Activated CD4-positive, alpha-beta T cell treated with anti-CD3 and anti-CD28 coated beads, Interleukin-2, amount 10 ng/mL, durations not matched to agents 24 days and 14 days (primary cell): ENCODE data around the gene GRID2. TPM values are rescaled to one million over a fixed set of nuclear protein-coding genes. Genes with fewer than 3 reads are reported as not detected.

Source experiments
- DNase-seq: peaks from one replicate; pipeline ENCODE4 v3.0.0; 2022
- H3K27ac Mint-ChIP-seq: one replicate; pipeline ENCODE4 v1.8.0; 2022; ENCODE audit warnings: mild to moderate bottlenecking, mixed read lengths
- H3K27me3 Mint-ChIP-seq: one replicate; pipeline ENCODE4 v1.8.0; 2022; ENCODE audit warnings: mixed read lengths
- H3K36me3 Mint-ChIP-seq: one replicate; pipeline ENCODE4 v1.8.0; 2022; ENCODE audit warnings: low read depth, mild to moderate bottlenecking, mixed read lengths
- H3K4me1 Mint-ChIP-seq: one replicate; pipeline ENCODE4 v1.8.0; 2021; ENCODE audit warnings: mixed read lengths
- H3K4me3 Mint-ChIP-seq: one replicate; pipeline ENCODE4 v1.8.0; 2022; ENCODE audit warnings: mild to moderate bottlenecking, moderate library complexity, mixed read lengths
- H3K9me3 Mint-ChIP-seq: one replicate; pipeline ENCODE4 v1.8.0; 2021; ENCODE audit warnings: mixed read lengths
- intact Hi-C: fragments of 100-400 bp; cut with micrococcal nuclease; formaldehyde crosslinking; loops from one replicate; pipeline ENCODE4 v1.15.1; 2023
- total RNA-seq: library from RNA; stranded (reverse); gene quantifications from 2 replicates; pipeline ENCODE4 v1.2.3, GENCODE V29; 2022

The GRID2 gene
- total RNA-seq, 1 donor from 2014 or later, result not detected

GRCh38 chr4:92830771-92831170, 527.0 kb downstream of the GRID2 start:
- DNase-seq, result no peak
- intact Hi-C loops, result no loop called here
- no peaks in the 10 kb centered on the region for H3K27me3 Mint-ChIP-seq
- H3K4me3 Mint-ChIP-seq, result no peak overlapping the region
- H3K27ac Mint-ChIP-seq, result no peak overlapping the region
- no peaks in the 10 kb centered on the region for H3K9me3 Mint-ChIP-seq
- H3K36me3 Mint-ChIP-seq, result no peaks in the 10 kb centered on the region
- H3K4me1 Mint-ChIP-seq, result no peaks in the 10 kb centered on the region

GRCh38 chr4:92840880-92841279, 537.1 kb downstream of the GRID2 start:
- intact Hi-C loops, result no loop called here
- no peaks in the 10 kb centered on the region for H3K4me1 Mint-ChIP-seq
- H3K27ac Mint-ChIP-seq, result no peak overlapping the region
- no peak overlapping the region for H3K4me3 Mint-ChIP-seq
- H3K9me3 Mint-ChIP-seq, result no peaks in the 10 kb centered on the region
- H3K36me3 Mint-ChIP-seq, result no peaks in the 10 kb centered on the region
- no peak for DNase-seq
- H3K27me3 Mint-ChIP-seq, result no peaks in the 10 kb centered on the region

GRCh38 chr4:92843784-92844183, 540.0 kb downstream of the GRID2 start:
- H3K27ac Mint-ChIP-seq, result no peak overlapping the region
- H3K4me3 Mint-ChIP-seq, result no peak overlapping the region
- H3K27me3 Mint-ChIP-seq, result no peaks in the 10 kb centered on the region
- H3K4me1 Mint-ChIP-seq, result no peaks in the 10 kb centered on the region
- intact Hi-C loops, result no loop called here
- DNase-seq, result no peak
- H3K9me3 Mint-ChIP-seq, result no peaks in the 10 kb centered on the region
- no peaks in the 10 kb centered on the region for H3K36me3 Mint-ChIP-seq

- Mint-ChIP-seq H3K27me3 (no peaks in the 10 kb centered on the region), H3K9me3 (no peaks in the 10 kb centered on the region), H3K4me3 (no peak overlapping the region), H3K36me3 (no peaks in the 10 kb centered on the region), H3K27ac (no peak overlapping the region), H3K4me1 (no peaks in the 10 kb centered on the region)
- intact Hi-C loops, result no loop called here
- DNase-seq, result no peak
Observed at GRCh38 chr4:92847026-92847425, 543.3 kb downstream of the GRID2 start.

GRCh38 chr4:92862509-92862908, 558.7 kb downstream of the GRID2 start:
- H3K4me1 Mint-ChIP-seq, result no peaks in the 10 kb centered on the region
- H3K4me3 Mint-ChIP-seq, result no peak overlapping the region
- H3K9me3 Mint-ChIP-seq, result no peaks in the 10 kb centered on the region
- H3K27me3 Mint-ChIP-seq, result no peaks in the 10 kb centered on the region
- intact Hi-C loops, result no loop called here
- no peaks in the 10 kb centered on the region for H3K36me3 Mint-ChIP-seq
- no peak for DNase-seq
- no peak overlapping the region for H3K27ac Mint-ChIP-seq

- Mint-ChIP-seq H3K4me3 (no peak overlapping the region), H3K36me3 (no peaks in the 10 kb centered on the region), H3K27me3 (no peaks in the 10 kb centered on the region), H3K27ac (no peak overlapping the region), H3K4me1 (no peaks in the 10 kb centered on the region), H3K9me3 (no peaks in the 10 kb centered on the region)
- intact Hi-C loops, result no loop called here
- DNase-seq, result no peak
Observed at GRCh38 chr4:92864096-92864495, 560.3 kb downstream of the GRID2 start.

GRCh38 chr4:92872604-92873003, 568.8 kb downstream of the GRID2 start:
- Mint-ChIP-seq H3K27me3 (no peaks in the 10 kb centered on the region), H3K27ac (no peak overlapping the region), H3K36me3 (no peaks in the 10 kb centered on the region), H3K4me3 (no peak overlapping the region), H3K9me3 (no peaks in the 10 kb centered on the region), H3K4me1 (no peaks in the 10 kb centered on the region)
- intact Hi-C loops, result no loop called here
- no peak for DNase-seq

GRCh38 chr4:92885632-92886031, 581.9 kb downstream of the GRID2 start:
- no peaks in the 10 kb centered on the region for H3K27me3 Mint-ChIP-seq
- DNase-seq, result no peak
- no peak overlapping the region for H3K4me3 Mint-ChIP-seq

GRCh38 chr4:92952426-92952825, 648.7 kb downstream of the GRID2 start:
- Mint-ChIP-seq H3K27me3 (no peaks in the 10 kb centered on the region), H3K4me3 (no peak overlapping the region), H3K36me3 (no peaks in the 10 kb centered on the region), H3K9me3 (no peaks in the 10 kb centered on the region), H3K4me1 (no peaks in the 10 kb centered on the region), H3K27ac (no peak overlapping the region)
- no peak for DNase-seq
- intact Hi-C loops, result no loop called here

More at GRCh38 chr4:92885632-92886031, 581.9 kb downstream of the GRID2 start:
- Mint-ChIP-seq H3K9me3 (no peaks in the 10 kb centered on the region), H3K4me1 (no peaks in the 10 kb centered on the region), H3K36me3 (no peaks in the 10 kb centered on the region), H3K27ac (no peak overlapping the region)
- intact Hi-C loops, result no loop called here

GRCh38 chr4:92952897-92953296, 649.1 kb downstream of the GRID2 start:
- no peak for DNase-seq
- intact Hi-C loops, result no loop called here
- Mint-ChIP-seq H3K4me1 (no peaks in the 10 kb centered on the region), H3K36me3 (no peaks in the 10 kb centered on the region), H3K9me3 (no peaks in the 10 kb centered on the region), H3K4me3 (no peak overlapping the region), H3K27me3 (no peaks in the 10 kb centered on the region), H3K27ac (no peak overlapping the region)

- H3K27me3 Mint-ChIP-seq, result no peaks in the 10 kb centered on the region
- intact Hi-C loops, result no loop called here
- no peaks in the 10 kb centered on the region for H3K9me3 Mint-ChIP-seq
- H3K27ac Mint-ChIP-seq, result no peak overlapping the region
- H3K4me1 Mint-ChIP-seq, result no peaks in the 10 kb centered on the region
- no peak overlapping the region for H3K4me3 Mint-ChIP-seq
- no peaks in the 10 kb centered on the region for H3K36me3 Mint-ChIP-seq
- no peak for DNase-seq
Observed at GRCh38 chr4:92953462-92953861, 649.7 kb downstream of the GRID2 start.

GRCh38 chr4:92961881-92962280, 658.1 kb downstream of the GRID2 start:
- H3K27me3 Mint-ChIP-seq, result no peaks in the 10 kb centered on the region
- intact Hi-C loops, result no loop called here
- no peaks in the 10 kb centered on the region for H3K36me3 Mint-ChIP-seq
- peaks cover 3% of the 10 kb centered on the region for H3K9me3 Mint-ChIP-seq
- DNase-seq, result no peak
- no peak overlapping the region for H3K4me3 Mint-ChIP-seq
- no peak overlapping the region for H3K27ac Mint-ChIP-seq
- H3K4me1 Mint-ChIP-seq, result no peaks in the 10 kb centered on the region

- intact Hi-C loops, result no loop called here
- Mint-ChIP-seq H3K27ac (no peak overlapping the region), H3K4me1 (no peaks in the 10 kb centered on the region), H3K36me3 (no peaks in the 10 kb centered on the region), H3K4me3 (no peak overlapping the region), H3K9me3 (peaks cover 3% of the 10 kb centered on the region), H3K27me3 (no peaks in the 10 kb centered on the region)
- no peak for DNase-seq
Observed at GRCh38 chr4:92962831-92963230, 659.1 kb downstream of the GRID2 start.

- Mint-ChIP-seq H3K27me3 (no peaks in the 10 kb centered on the region), H3K9me3 (no peaks in the 10 kb centered on the region), H3K4me1 (no peaks in the 10 kb centered on the region), H3K36me3 (no peaks in the 10 kb centered on the region), H3K27ac (no peak overlapping the region), H3K4me3 (no peak overlapping the region)
- DNase-seq, result no peak
- intact Hi-C loops, result no loop called here
Observed at GRCh38 chr4:92968556-92968955, 664.8 kb downstream of the GRID2 start.

GRCh38 chr4:92968996-92969395, 665.2 kb downstream of the GRID2 start:
- H3K27ac Mint-ChIP-seq, result no peak overlapping the region
- intact Hi-C loops, result no loop called here
- H3K36me3 Mint-ChIP-seq, result no peaks in the 10 kb centered on the region
- no peak overlapping the region for H3K4me3 Mint-ChIP-seq
- H3K4me1 Mint-ChIP-seq, result no peaks in the 10 kb centered on the region
- no peak for DNase-seq
- no peaks in the 10 kb centered on the region for H3K9me3 Mint-ChIP-seq
- H3K27me3 Mint-ChIP-seq, result no peaks in the 10 kb centered on the region
